DMS153 treated with DMSO at 0.1 percent for 48 hours (cell line): ENCODE measurements around the gene PCDHB2.
"Not testable (repeated sequence)": the region's sequence is repeated elsewhere in the genome, so short reads cannot be mapped to it uniquely, and the experiment has no call there.

Experiments used
- DNase-seq: peaks from one replicate; lab custom pipeline; 2025; ENCODE audit not compliant: unreplicated experiment; lab: John Stamatoyannopoulos, UW

Gene PCDHB2

GRCh38 chr5:141135718-141136266, 41.4 kb downstream of the PCDHB2 start:
- no peak for DNase-seq

DNA sequence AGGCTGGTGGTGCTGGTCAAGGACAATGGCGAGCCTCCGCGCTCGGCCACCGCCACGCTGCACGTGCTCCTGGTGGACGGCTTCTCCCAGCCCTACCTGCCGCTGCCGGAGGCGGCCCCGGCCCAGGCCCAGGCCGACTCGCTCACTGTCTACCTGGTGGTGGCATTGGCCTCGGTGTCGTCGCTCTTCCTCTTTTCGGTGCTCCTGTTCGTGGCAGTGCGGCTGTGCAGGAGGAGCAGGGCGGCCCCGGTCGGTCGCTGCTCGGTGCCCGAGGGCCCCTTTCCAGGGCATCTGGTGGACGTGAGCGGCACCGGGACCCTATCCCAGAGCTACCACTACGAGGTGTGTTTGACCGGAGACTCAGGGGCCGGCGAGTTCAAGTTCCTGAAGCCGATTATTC, 42.9 kb downstream of the PCDHB2 start:
- DNase-seq: not testable (repeated sequence)
